Mammary epithelial cell (primary cell): ENCODE results near the gene KLHL28.

Experiments
- EZH2 ChIP-seq: IDR thresholded peaks from 2 replicates; pipeline ENCODE4 v1.6.1; 2012; ENCODE audit warnings: low read length, inconsistent platforms, borderline replicate concordance
- TF ChIP-seq, protein P1 (sequence below), 2 donors: IDR thresholded peaks in 1 of 2; conservative IDR thresholded peaks in 1 of 2; 2 replicates each; pipeline ENCODE4 v1.5.1; 2011 to 2012; ENCODE audit warnings: inconsistent platforms in 2 of 2, low read length in 2 of 2, mild to moderate bottlenecking in 2 of 2, control low read depth in 1 of 2, low read depth in 1 of 2; ENCODE audit not compliant: insufficient read depth in 1 of 2; ENCODE audit errors: extremely low read depth in 1 of 2

DNA sequence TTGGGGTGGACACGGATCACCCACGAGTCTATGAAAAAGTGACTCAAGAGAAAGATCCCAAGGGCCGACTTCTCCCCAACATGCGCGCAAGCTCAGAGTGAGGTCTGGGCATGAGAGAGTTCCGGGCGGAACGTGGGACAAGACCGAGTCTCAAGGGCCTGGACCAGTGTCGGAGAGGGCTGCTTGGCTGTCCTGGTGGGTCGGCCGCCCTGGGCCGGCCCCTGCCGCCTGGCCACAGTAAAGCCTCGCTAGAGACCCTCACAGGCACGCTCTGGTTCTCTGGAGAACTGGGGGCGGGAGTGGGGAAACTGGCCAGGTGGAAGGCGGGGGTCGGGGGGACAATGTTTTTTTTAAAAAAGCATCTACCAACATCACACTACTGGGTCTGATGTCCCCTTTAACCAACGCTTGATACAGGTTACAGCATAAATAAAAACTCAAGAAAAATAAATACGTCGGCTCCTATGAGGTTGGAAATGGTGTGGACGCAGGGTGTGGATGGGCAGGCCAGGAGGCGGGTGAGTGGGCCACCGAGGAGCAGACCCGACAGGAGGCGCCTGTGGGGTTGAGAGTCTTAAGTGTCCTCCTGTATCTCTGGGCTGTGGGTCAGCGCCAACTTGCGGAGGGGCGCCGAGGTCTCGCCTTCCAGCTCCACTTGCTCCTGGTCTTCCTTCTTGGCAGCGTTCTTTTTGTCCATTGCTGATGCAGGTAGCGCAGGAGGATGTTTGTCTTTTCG lies 74.7 kb downstream of the KLHL28 start:
- TF ChIP-seq, protein P1, sequence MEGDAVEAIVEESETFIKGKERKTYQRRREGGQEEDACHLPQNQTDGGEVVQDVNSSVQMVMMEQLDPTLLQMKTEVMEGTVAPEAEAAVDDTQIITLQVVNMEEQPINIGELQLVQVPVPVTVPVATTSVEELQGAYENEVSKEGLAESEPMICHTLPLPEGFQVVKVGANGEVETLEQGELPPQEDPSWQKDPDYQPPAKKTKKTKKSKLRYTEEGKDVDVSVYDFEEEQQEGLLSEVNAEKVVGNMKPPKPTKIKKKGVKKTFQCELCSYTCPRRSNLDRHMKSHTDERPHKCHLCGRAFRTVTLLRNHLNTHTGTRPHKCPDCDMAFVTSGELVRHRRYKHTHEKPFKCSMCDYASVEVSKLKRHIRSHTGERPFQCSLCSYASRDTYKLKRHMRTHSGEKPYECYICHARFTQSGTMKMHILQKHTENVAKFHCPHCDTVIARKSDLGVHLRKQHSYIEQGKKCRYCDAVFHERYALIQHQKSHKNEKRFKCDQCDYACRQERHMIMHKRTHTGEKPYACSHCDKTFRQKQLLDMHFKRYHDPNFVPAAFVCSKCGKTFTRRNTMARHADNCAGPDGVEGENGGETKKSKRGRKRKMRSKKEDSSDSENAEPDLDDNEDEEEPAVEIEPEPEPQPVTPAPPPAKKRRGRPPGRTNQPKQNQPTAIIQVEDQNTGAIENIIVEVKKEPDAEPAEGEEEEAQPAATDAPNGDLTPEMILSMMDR (conservative IDR thresholded peaks at IDR 0.05 in 1 of 2, IDR thresholded peaks at IDR 0.05 in 1 of 2; ENCODE audit: extremely low read depth in 1 of 2, insufficient read depth in 1 of 2, low read depth in 1 of 2, low read length in 2 of 2) = no peak
- no peak for TF ChIP-seq EZH2
